GM23338 (cell line): ENCODE data around the gene UCK1.

Experiments used
- CREB1 ChIP-seq: fragments of 250-450 bp; sonication (Bioruptor Pico); IDR thresholded peaks from 2 replicates; pipeline ENCODE4 v1.5.0; 2020; ENCODE audit warnings: low read depth, mild to moderate bottlenecking, moderate library complexity
- EZH2 ChIP-seq: fragments of 200-600 bp; sonication (generic); IDR thresholded peaks from one replicate; pipeline ENCODE4 v1.8.0; 2017; ENCODE audit warnings: antibody characterized with exemption, mild to moderate bottlenecking, low read depth; ENCODE audit not compliant: unreplicated experiment
- EZH2phosphoT487 ChIP-seq: fragments of 200-600 bp; sonication (generic); IDR thresholded peaks from one replicate; pipeline ENCODE4 v1.8.1; 2018; ENCODE audit warnings: antibody characterized with exemption; ENCODE audit not compliant: unreplicated experiment
- JUNB ChIP-seq: IDR thresholded peaks from one replicate; pipeline ENCODE4 v1.6.1; 2016; ENCODE audit warnings: antibody characterized with exemption; ENCODE audit not compliant: unreplicated experiment
- NANOG ChIP-seq: IDR thresholded peaks from 2 replicates; pipeline ENCODE4 v1.6.1; 2016; ENCODE audit warnings: antibody characterized with exemption, borderline replicate concordance
- POLR2AphosphoS5 ChIP-seq: IDR thresholded peaks from 2 replicates; pipeline ENCODE4 v1.6.1; 2016; ENCODE audit warnings: antibody characterized with exemption, low read depth
- TF ChIP-seq, protein P1 (sequence below), 2 experiments: fragments of 200-600 bp in 1 of 2; sonication (generic) in 1 of 2; conservative IDR thresholded peaks; 2 replicates each; pipeline versions ENCODE4 v1.5.1 to v1.6.1; 2016 to 2017; ENCODE audit warnings: antibody characterized with exemption in 2 of 2, low read depth in 2 of 2, mild to moderate bottlenecking in 2 of 2, moderate library complexity in 1 of 2
- TF ChIP-seq, protein P2 (sequence below): IDR thresholded peaks from one replicate; pipeline ENCODE4 v1.6.1; 2018; ENCODE audit warnings: antibody characterized with exemption; ENCODE audit not compliant: unreplicated experiment

DNA sequence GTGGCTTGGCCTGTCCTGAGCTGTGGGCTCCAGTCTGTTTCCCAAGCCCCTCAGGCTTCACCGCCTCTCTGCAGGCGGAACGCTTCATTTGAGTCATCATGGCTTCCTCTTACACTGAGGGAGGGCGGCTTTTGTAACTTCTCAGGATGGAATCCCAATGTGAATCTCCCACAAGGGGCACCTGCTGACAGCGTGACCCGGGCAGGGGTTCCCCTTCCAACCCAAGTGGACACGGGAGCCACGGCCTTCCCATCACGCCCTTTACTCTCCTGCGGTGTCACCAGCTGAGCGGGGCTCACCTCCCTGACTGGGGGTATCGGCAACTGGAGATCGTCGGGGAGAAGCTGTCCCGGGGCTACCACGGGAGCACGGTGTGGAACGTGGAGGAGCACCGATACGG lies 12.5 kb downstream of the UCK1 start:
- TF ChIP-seq, protein P1, sequence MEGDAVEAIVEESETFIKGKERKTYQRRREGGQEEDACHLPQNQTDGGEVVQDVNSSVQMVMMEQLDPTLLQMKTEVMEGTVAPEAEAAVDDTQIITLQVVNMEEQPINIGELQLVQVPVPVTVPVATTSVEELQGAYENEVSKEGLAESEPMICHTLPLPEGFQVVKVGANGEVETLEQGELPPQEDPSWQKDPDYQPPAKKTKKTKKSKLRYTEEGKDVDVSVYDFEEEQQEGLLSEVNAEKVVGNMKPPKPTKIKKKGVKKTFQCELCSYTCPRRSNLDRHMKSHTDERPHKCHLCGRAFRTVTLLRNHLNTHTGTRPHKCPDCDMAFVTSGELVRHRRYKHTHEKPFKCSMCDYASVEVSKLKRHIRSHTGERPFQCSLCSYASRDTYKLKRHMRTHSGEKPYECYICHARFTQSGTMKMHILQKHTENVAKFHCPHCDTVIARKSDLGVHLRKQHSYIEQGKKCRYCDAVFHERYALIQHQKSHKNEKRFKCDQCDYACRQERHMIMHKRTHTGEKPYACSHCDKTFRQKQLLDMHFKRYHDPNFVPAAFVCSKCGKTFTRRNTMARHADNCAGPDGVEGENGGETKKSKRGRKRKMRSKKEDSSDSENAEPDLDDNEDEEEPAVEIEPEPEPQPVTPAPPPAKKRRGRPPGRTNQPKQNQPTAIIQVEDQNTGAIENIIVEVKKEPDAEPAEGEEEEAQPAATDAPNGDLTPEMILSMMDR (conservative IDR thresholded peaks at IDR 0.05; ENCODE audit: low read depth in 2 of 2): no peak
- no peak for TF ChIP-seq EZH2
- no peak for TF ChIP-seq POLR2AphosphoS5
- TF ChIP-seq, protein P2, sequence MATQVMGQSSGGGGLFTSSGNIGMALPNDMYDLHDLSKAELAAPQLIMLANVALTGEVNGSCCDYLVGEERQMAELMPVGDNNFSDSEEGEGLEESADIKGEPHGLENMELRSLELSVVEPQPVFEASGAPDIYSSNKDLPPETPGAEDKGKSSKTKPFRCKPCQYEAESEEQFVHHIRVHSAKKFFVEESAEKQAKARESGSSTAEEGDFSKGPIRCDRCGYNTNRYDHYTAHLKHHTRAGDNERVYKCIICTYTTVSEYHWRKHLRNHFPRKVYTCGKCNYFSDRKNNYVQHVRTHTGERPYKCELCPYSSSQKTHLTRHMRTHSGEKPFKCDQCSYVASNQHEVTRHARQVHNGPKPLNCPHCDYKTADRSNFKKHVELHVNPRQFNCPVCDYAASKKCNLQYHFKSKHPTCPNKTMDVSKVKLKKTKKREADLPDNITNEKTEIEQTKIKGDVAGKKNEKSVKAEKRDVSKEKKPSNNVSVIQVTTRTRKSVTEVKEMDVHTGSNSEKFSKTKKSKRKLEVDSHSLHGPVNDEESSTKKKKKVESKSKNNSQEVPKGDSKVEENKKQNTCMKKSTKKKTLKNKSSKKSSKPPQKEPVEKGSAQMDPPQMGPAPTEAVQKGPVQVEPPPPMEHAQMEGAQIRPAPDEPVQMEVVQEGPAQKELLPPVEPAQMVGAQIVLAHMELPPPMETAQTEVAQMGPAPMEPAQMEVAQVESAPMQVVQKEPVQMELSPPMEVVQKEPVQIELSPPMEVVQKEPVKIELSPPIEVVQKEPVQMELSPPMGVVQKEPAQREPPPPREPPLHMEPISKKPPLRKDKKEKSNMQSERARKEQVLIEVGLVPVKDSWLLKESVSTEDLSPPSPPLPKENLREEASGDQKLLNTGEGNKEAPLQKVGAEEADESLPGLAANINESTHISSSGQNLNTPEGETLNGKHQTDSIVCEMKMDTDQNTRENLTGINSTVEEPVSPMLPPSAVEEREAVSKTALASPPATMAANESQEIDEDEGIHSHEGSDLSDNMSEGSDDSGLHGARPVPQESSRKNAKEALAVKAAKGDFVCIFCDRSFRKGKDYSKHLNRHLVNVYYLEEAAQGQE: no peak
- no peak for TF ChIP-seq NANOG
- TF ChIP-seq CREB1 (CRISPR knock-in tag): no peak
- no peak for TF ChIP-seq EZH2phosphoT487
- no peak for TF ChIP-seq JUNB
